VCaP (cell line): ENCODE measurements around the gene EZR.

Experiments
- H3K27ac ChIP-seq: fragments of 450-650 bp; 2 replicates; pipeline ENCODE4 v1.5.1; 2017
- CTCF ChIP-seq: fragments of 450-650 bp; conservative IDR thresholded peaks from 2 replicates; pipeline ENCODE4 v1.5.1; 2017; ENCODE audit warnings: mild to moderate bottlenecking, moderate library complexity

EZR gene

GRCh38 chr6:158849899-158850806, 31.0 kb upstream of the EZR start:
- TF ChIP-seq CTCF: no peak
- H3K27ac ChIP-seq: peak overlapping the region; percentile 27; the same call in 1 of the 2 replicates

- no peak for TF ChIP-seq CTCF
- H3K27ac ChIP-seq: peak overlapping the region; percentile 14; the same call in 1 of the 2 replicates
Observed at GRCh38 chr6:158848490-158848895, 29.3 kb upstream of the EZR start.

DNA sequence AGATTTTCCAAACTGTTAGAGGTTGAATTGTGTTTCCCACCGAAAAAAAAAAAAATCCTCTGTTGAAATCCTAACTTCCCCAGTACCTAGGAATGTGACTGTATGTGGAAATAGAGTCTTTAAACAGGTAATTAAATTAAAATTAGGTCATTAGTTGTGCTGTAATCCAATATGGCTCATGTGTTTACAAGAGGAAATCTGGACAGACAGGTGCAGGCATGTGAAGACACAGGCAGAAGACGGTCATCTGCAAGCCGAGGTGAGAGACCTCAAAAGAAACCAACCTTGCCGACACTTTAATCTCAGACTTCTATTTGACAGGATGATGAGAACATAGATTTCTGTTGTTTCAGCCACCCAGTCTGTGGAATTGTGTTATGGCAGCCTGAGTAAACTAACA, 28.6 kb upstream of the EZR start:
- H3K27ac ChIP-seq: peak overlapping the region; percentile 14; the same call in 1 of the 2 replicates
- no peak for TF ChIP-seq CTCF

DNA sequence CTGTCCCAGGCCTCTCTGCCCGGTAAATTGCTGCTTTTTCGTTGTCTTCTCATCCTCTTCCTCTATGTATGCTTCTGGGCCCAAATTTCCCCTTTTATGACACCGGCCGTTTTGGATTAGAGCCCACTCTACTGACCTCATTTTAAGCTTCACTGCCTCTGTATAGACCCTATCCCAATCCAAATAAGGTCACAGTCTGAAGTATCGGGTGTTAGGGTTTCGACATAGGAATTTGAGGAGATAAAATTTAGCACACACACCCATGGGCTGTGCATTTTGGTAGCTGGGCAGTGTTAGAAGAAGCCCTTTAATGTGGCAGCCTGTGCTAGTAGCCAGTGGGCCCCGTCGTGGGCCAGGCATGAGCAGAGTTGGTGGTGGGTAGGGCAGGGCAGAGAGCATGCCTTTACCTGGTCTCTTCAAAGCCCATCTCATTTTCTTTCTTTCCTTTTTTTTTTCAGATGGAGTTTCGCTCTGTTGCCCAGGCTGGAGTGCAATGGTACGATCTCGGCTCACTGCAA, 27.9 kb upstream of the EZR start:
- no peak for TF ChIP-seq CTCF
- H3K27ac ChIP-seq: no peak overlapping the region

GRCh38 chr6:158843751-158844683, 24.8 kb upstream of the EZR start:
- no peak for TF ChIP-seq CTCF
- no peak overlapping the region for H3K27ac ChIP-seq

GRCh38 chr6:158841358-158841757, 22.2 kb upstream of the EZR start:
- H3K27ac ChIP-seq: no peak overlapping the region
- no peak for TF ChIP-seq CTCF

DNA sequence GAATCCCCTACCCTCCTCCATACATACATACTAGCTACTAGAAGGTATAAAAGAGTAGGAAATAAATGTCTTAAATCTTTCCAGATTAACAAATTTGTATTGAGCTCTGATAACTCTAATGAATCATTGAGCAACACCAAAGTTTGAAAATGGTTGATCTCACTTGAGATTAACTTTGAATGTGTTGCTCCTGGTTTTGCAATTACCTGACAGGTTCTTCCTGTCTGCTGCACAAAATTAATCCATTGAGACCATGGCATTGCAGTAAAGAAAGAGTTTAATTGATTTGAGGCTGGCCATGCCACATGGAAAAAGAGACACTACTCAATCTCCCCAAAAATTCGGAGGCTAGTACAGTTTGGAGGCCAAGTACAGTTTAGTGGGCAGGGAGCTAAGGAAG, 21.3 kb upstream of the EZR start:
- no peak for TF ChIP-seq CTCF
- H3K27ac ChIP-seq: no peak overlapping the region
